HUES48 (cell line): ENCODE measurements around the gene YBEY.

Experiments
- H3K27ac ChIP-seq: one replicate; pipeline ENCODE4 v1.7.0; 2013; ENCODE audit warnings: low read depth, low read length, inconsistent platforms
- H3K27me3 ChIP-seq: 2 replicates; pipeline ENCODE4 v1.6.1; 2013; ENCODE audit warnings: mild to moderate bottlenecking, low read length; ENCODE audit not compliant: control insufficient read depth, insufficient read depth
- H3K36me3 ChIP-seq: 2 replicates; pipeline ENCODE4 v1.6.1; 2013; ENCODE audit warnings: low read length; ENCODE audit not compliant: control insufficient read depth, insufficient read depth
- H3K4me1 ChIP-seq: 2 replicates; pipeline ENCODE4 v1.6.1; 2013; ENCODE audit warnings: mild to moderate bottlenecking, low read length; ENCODE audit not compliant: control insufficient read depth, insufficient read depth
- H3K4me3 ChIP-seq: 2 replicates; pipeline ENCODE4 v1.5.1; 2013; ENCODE audit warnings: mild to moderate bottlenecking, low read depth, low read length
- H3K9ac ChIP-seq: 2 replicates; pipeline ENCODE4 v1.6.1; 2013; ENCODE audit warnings: mild to moderate bottlenecking, low read depth, low read length, moderate library complexity
- H3K9me3 ChIP-seq: 2 replicates; pipeline ENCODE4 v1.6.1; 2013; ENCODE audit warnings: low read length; ENCODE audit not compliant: control insufficient read depth, insufficient read depth

Gene YBEY

GRCh38 chr21:46329796-46330195 is 43.7 kb downstream of the YBEY start:
- H3K27me3 ChIP-seq = no peaks in the 10 kb centered on the region

GRCh38 chr21:46334351-46335140 is 48.4 kb downstream of the YBEY start:
- Histone ChIP-seq H3K9me3 (no peaks in the 10 kb centered on the region), H3K4me3 (no peak overlapping the region), H3K36me3 (peaks cover 73% of the 10 kb centered on the region), H3K4me1 (no peaks in the 10 kb centered on the region), H3K27me3 (no peaks in the 10 kb centered on the region), H3K9ac (no peak overlapping the region), H3K27ac (no peak overlapping the region)

More at GRCh38 chr21:46329796-46330195, 43.7 kb downstream of the YBEY start:
- no peak overlapping the region for H3K27ac ChIP-seq
- no peak overlapping the region for H3K9ac ChIP-seq
- no peak overlapping the region for H3K4me3 ChIP-seq
- no peaks in the 10 kb centered on the region for H3K9me3 ChIP-seq
- H3K36me3 ChIP-seq = peaks cover 62% of the 10 kb centered on the region
- H3K4me1 ChIP-seq = peaks cover 9% of the 10 kb centered on the region; the same call in 1 of the 2 replicates

GRCh38 chr21:46336603-46337002 is 50.5 kb downstream of the YBEY start:
- H3K4me1 ChIP-seq = no peaks in the 10 kb centered on the region
- H3K27me3 ChIP-seq = no peaks in the 10 kb centered on the region
- H3K27ac ChIP-seq = no peak overlapping the region
- no peak overlapping the region for H3K9ac ChIP-seq
- no peak overlapping the region for H3K4me3 ChIP-seq
- no peaks in the 10 kb centered on the region for H3K9me3 ChIP-seq
- peaks cover 62% of the 10 kb centered on the region for H3K36me3 ChIP-seq

- Histone ChIP-seq H3K9me3 (no peaks in the 10 kb centered on the region), H3K9ac (no peak overlapping the region), H3K4me3 (no peak overlapping the region), H3K27ac (no peak overlapping the region), H3K36me3 (peaks cover 47% of the 10 kb centered on the region), H3K4me1 (no peaks in the 10 kb centered on the region), H3K27me3 (no peaks in the 10 kb centered on the region)
Measured at GRCh38 chr21:46340998-46341397, 54.9 kb downstream of the YBEY start.

GRCh38 chr21:46344219-46344915 is 58.2 kb downstream of the YBEY start:
- Histone ChIP-seq H3K27ac (no peak overlapping the region), H3K4me1 (no peaks in the 10 kb centered on the region), H3K9me3 (no peaks in the 10 kb centered on the region), H3K4me3 (no peak overlapping the region), H3K27me3 (no peaks in the 10 kb centered on the region), H3K36me3 (peaks cover 54% of the 10 kb centered on the region), H3K9ac (no peak overlapping the region)

- Histone ChIP-seq H3K36me3 (peaks cover 61% of the 10 kb centered on the region), H3K27me3 (no peaks in the 10 kb centered on the region), H3K9ac (no peak overlapping the region), H3K4me1 (no peaks in the 10 kb centered on the region), H3K4me3 (no peak overlapping the region), H3K9me3 (no peaks in the 10 kb centered on the region), H3K27ac (no peak overlapping the region)
Measured at GRCh38 chr21:46345861-46346260, 59.7 kb downstream of the YBEY start.

- H3K27ac ChIP-seq = no peak overlapping the region
- H3K27me3 ChIP-seq = no peaks in the 10 kb centered on the region
- peaks cover 65% of the 10 kb centered on the region for H3K36me3 ChIP-seq
- no peaks in the 10 kb centered on the region for H3K9me3 ChIP-seq
- no peak overlapping the region for H3K9ac ChIP-seq
- H3K4me1 ChIP-seq = no peaks in the 10 kb centered on the region
- H3K4me3 ChIP-seq = no peak overlapping the region
Measured at GRCh38 chr21:46346296-46347202, 60.4 kb downstream of the YBEY start.

- no peaks in the 10 kb centered on the region for H3K9me3 ChIP-seq
- no peak overlapping the region for H3K9ac ChIP-seq
- H3K36me3 ChIP-seq = peaks cover 69% of the 10 kb centered on the region
- no peaks in the 10 kb centered on the region for H3K4me1 ChIP-seq
- H3K27ac ChIP-seq = no peak overlapping the region
- no peak overlapping the region for H3K4me3 ChIP-seq
- no peaks in the 10 kb centered on the region for H3K27me3 ChIP-seq
Measured at GRCh38 chr21:46347203-46347550, 61.0 kb downstream of the YBEY start.
